ENCODE results near the gene THBS1. TPM values are rescaled to one million over a fixed set of nuclear protein-coding genes. Genes with fewer than 3 reads are reported as not detected.

The THBS1 gene
- total and polyA plus RNA-seq, 4 donors: 35.3 to 544 (median 325) TPM

DNA sequence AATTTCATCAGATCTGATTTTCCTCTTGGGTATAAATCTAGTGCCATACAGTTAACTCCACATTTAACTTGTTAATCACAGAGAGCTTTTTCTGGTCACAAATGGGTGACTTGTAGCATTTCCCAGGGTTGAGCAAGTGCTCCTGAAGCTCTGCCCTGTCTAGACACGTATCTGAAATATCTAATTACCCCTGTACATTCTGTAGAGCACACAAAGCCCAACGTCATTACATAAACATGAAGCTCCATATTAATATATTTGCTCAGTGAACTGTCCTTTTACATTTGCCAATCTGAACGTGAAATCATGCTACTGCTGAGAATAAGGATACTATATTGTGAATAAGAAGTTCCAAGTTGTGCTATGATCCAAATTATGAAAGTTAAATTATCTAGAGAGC lies 49.0 kb downstream of the THBS1 start:
- 76 to 77% methylated on average over 3 of the region's 3 CpGs for WGBS, 2 donors

DNA sequence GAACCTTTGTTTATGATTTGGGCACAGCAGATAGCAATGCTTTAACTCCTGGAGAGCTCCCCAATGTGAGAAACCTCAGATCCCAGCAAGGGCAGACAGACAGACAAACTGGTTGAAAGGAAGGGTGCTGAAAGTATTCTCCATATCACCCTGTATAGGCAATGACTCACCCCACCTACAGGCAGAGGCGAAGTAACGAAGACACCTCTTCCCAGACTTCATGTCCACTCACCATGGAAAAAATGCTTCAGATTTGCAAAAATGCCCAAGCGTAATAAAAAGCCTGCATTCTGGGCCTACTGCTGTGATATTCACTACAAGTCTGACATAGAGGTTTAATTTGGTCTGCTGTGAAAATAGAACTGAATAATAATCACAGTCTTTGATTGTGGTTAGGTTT lies 50.5 kb downstream of the THBS1 start:
- Histone ChIP-seq H3K9me3 (ENCODE audit: control insufficient read depth in 4 of 4, insufficient read depth in 3 of 4, low read length in 3 of 4) (peaks cover 0 to 2% (median 0%) of the 10 kb centered on the region in 4 donors), H3K4me3 (no peak overlapping the region), H3K4me1 (ENCODE audit: control insufficient read depth in 5 of 5, insufficient read depth in 5 of 5, low read length in 5 of 5) (peaks cover 12 to 25% (median 15%) of the 10 kb centered on the region in 5 donors), H3K27me3 (ENCODE audit: control insufficient read depth in 3 of 3, insufficient read depth in 3 of 3, low read length in 2 of 3) (no peaks in the 10 kb centered on the region), H3K9ac (ENCODE audit: insufficient read depth in 1 of 2, low read length in 2 of 2) (no peak overlapping the region), H3K36me3 (ENCODE audit: control insufficient read depth in 4 of 4, insufficient read depth in 4 of 4, low read length in 4 of 4) (no peaks in the 10 kb centered on the region), H3K27ac (ENCODE audit: low read depth in 1 of 2, low read length in 1 of 2) (no peak overlapping the region)
- whole genome bisulfite sequencing, 2 donors: 89 to 97% methylated on average over 3 of the region's 3 CpGs
- DNase-seq: no peak
- TF ChIP-seq, protein P1, sequence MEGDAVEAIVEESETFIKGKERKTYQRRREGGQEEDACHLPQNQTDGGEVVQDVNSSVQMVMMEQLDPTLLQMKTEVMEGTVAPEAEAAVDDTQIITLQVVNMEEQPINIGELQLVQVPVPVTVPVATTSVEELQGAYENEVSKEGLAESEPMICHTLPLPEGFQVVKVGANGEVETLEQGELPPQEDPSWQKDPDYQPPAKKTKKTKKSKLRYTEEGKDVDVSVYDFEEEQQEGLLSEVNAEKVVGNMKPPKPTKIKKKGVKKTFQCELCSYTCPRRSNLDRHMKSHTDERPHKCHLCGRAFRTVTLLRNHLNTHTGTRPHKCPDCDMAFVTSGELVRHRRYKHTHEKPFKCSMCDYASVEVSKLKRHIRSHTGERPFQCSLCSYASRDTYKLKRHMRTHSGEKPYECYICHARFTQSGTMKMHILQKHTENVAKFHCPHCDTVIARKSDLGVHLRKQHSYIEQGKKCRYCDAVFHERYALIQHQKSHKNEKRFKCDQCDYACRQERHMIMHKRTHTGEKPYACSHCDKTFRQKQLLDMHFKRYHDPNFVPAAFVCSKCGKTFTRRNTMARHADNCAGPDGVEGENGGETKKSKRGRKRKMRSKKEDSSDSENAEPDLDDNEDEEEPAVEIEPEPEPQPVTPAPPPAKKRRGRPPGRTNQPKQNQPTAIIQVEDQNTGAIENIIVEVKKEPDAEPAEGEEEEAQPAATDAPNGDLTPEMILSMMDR (IDR thresholded peaks at IDR 0.05; ENCODE audit: control extremely low read depth, extremely low read depth): no peak
- no peak for ATAC-seq (ENCODE audit: insufficient read depth, low FRiP score)

More for the DNA sequence above, 49.0 kb downstream of the THBS1 start:
- Histone ChIP-seq H3K9ac (ENCODE audit: insufficient read depth in 1 of 2, low read length in 2 of 2) (no peak overlapping the region), H3K36me3 (ENCODE audit: control insufficient read depth in 4 of 4, insufficient read depth in 4 of 4, low read length in 4 of 4) (no peaks in the 10 kb centered on the region), H3K4me1 (ENCODE audit: control insufficient read depth in 5 of 5, insufficient read depth in 5 of 5, low read length in 5 of 5) (peaks cover 12 to 27% (median 22%) of the 10 kb centered on the region in 5 donors), H3K4me3 (no peak overlapping the region), H3K27me3 (ENCODE audit: control insufficient read depth in 3 of 3, insufficient read depth in 3 of 3, low read length in 2 of 3) (no peaks in the 10 kb centered on the region), H3K9me3 (ENCODE audit: control insufficient read depth in 4 of 4, insufficient read depth in 3 of 4, low read length in 3 of 4) (peaks cover 0 to 2% (median 0%) of the 10 kb centered on the region in 4 donors), H3K27ac (ENCODE audit: low read depth in 1 of 2, low read length in 1 of 2) (no peak overlapping the region)
- ATAC-seq (ENCODE audit: insufficient read depth, low FRiP score) (no peak), DNase-seq (no peak)
- TF ChIP-seq, protein P1 (IDR thresholded peaks at IDR 0.05; ENCODE audit: control extremely low read depth, extremely low read depth): no peak

DNA sequence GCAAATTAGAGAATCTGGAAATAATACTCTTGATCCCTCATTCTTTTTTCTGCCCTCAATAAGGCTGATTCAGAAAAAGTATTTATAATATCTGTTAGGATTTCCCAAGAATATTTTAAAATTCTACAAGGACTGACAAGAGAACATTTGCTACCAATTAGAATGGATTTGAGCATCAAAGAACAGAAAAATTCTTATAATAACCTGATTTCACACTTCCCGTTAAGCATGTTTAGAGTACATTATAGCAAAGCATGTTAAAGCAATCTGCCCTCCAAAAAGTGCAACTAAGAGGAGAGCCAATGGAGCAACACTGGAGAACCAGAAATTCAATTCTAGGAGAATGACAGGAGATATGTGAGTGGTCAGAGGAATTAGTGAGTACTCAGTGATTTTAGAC lies 57.2 kb downstream of the THBS1 start:
- DNase-seq: no peak
- no peaks in the 10 kb centered on the region for H3K9me3 ChIP-seq (ENCODE audit: control insufficient read depth in 4 of 4, insufficient read depth in 3 of 4, low read length in 3 of 4)
- H3K27ac ChIP-seq (ENCODE audit: low read depth in 1 of 2, low read length in 1 of 2): no peak overlapping the region
- H3K9ac ChIP-seq (ENCODE audit: insufficient read depth in 1 of 2, low read length in 2 of 2): no peak overlapping the region
- ATAC-seq (ENCODE audit: insufficient read depth, low FRiP score): no peak
- 97 to 99% methylated on average over 1 of the region's 1 CpG for WGBS, 2 donors
- no peaks in the 10 kb centered on the region for H3K27me3 ChIP-seq (ENCODE audit: control insufficient read depth in 3 of 3, insufficient read depth in 3 of 3, low read length in 2 of 3)
- TF ChIP-seq, protein P1 (IDR thresholded peaks at IDR 0.05; ENCODE audit: control extremely low read depth, extremely low read depth): no peak
- H3K36me3 ChIP-seq (ENCODE audit: control insufficient read depth in 4 of 4, insufficient read depth in 4 of 4, low read length in 4 of 4): no peaks in the 10 kb centered on the region
- no peak overlapping the region for H3K4me3 ChIP-seq
- H3K4me1 ChIP-seq (ENCODE audit: control insufficient read depth in 5 of 5, insufficient read depth in 5 of 5, low read length in 5 of 5): no peaks in the 10 kb centered on the region

DNA sequence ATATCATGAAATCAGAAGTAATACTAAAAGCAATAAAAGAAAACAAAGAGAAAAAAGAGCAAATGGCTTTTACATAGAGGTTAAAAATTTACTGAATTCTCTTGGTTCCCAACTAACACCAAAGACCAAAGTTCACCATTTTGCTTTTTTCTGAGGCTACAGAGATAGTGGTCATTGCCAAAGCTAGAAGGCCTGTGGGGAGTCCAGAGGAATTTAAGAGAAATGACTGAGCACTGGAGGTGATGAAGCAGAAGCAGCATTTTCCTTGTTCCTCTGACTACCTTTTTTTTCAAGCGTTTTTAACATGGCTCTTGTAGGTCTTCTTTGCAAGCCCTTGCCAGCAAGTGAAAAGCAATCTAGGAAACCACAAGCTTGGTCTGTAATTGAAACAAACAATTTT lies 58.2 kb downstream of the THBS1 start:
- no peaks in the 10 kb centered on the region for H3K4me1 ChIP-seq (ENCODE audit: control insufficient read depth in 5 of 5, insufficient read depth in 5 of 5, low read length in 5 of 5)
- no peaks in the 10 kb centered on the region for H3K27me3 ChIP-seq (ENCODE audit: control insufficient read depth in 3 of 3, insufficient read depth in 3 of 3, low read length in 2 of 3)
- no peaks in the 10 kb centered on the region for H3K9me3 ChIP-seq (ENCODE audit: control insufficient read depth in 4 of 4, insufficient read depth in 3 of 4, low read length in 3 of 4)
- ATAC-seq (ENCODE audit: insufficient read depth, low FRiP score): no peak
- 90 to 92% methylated on average over 1 of the region's 1 CpG for WGBS, 2 donors
- H3K4me3 ChIP-seq: no peak overlapping the region
- no peak overlapping the region for H3K27ac ChIP-seq (ENCODE audit: low read depth in 1 of 2, low read length in 1 of 2)
- H3K36me3 ChIP-seq (ENCODE audit: control insufficient read depth in 4 of 4, insufficient read depth in 4 of 4, low read length in 4 of 4): no peaks in the 10 kb centered on the region
- TF ChIP-seq, protein P1 (IDR thresholded peaks at IDR 0.05; ENCODE audit: control extremely low read depth, extremely low read depth): no peak
- H3K9ac ChIP-seq (ENCODE audit: insufficient read depth in 1 of 2, low read length in 2 of 2): no peak overlapping the region
- DNase-seq: no peak

Data from lung (tissue), 12 donors.